Stomach (tissue), 9 donors: ENCODE measurements around the gene SLC29A3. TPM values are rescaled to one million over a fixed set of nuclear protein-coding genes. Genes with fewer than 3 reads are reported as not detected.

ENCODE experiments used
- DNase-seq, 2 donors: peaks; one replicate each; pipeline versions ENCODE4 v3.0.0 to v3.0.0-alpha.2; 2013 to 2019
- H3K27ac ChIP-seq, 5 donors: fragments of 200-600 bp in 4 of 5; sonication (generic) in 4 of 5; one replicate each; pipeline ENCODE4 v1.5.1; 2013 to 2019; ENCODE audit warnings: mild to moderate bottlenecking in 1 of 5, moderate library complexity in 1 of 5
- H3K27me3 ChIP-seq, 3 donors: fragments of 200-600 bp; sonication (generic); one replicate each; pipeline ENCODE4 v1.5.1; 2017 to 2019; ENCODE audit warnings: mixed run types in 1 of 3
- H3K36me3 ChIP-seq, 4 donors: fragments of 200-600 bp; sonication (generic); 1 replicate in 3 of 4; 2 replicates in 1 of 4; pipeline ENCODE4 v1.5.1; 2016 to 2019
- H3K4me1 ChIP-seq, 4 donors: fragments of 200-600 bp; sonication (generic); one replicate each; pipeline ENCODE4 v1.5.1; 2016 to 2019
- H3K4me3 ChIP-seq, 4 donors: fragments of 200-600 bp; sonication (generic) in 3 of 4; one replicate each; pipeline ENCODE4 v1.5.1; 2016 to 2019; ENCODE audit warnings: mild to moderate bottlenecking in 1 of 4
- H3K9me3 ChIP-seq, 4 donors: fragments of 200-600 bp; sonication (generic); one replicate each; pipeline ENCODE4 v1.5.1; 2016 to 2019
- CTCF ChIP-seq, 7 experiments: fragments of 450-650 bp in 4 of 7; fragments of 200-600 bp in 3 of 7; sonication (generic) in 3 of 7; IDR thresholded peaks; one replicate each; pipeline ENCODE4 v1.5.1; 2016 to 2019; ENCODE audit warnings: antibody characterized with exemption in 7 of 7, control low read depth in 2 of 7, mild to moderate bottlenecking in 1 of 7
- EP300 ChIP-seq: sonication (generic); formaldehyde crosslinking; IDR thresholded peaks from one replicate; pipeline ENCODE4 v1.6.1; 2017; ENCODE audit warnings: antibody characterized with exemption
- POLR2A ChIP-seq, 4 donors: fragments of 450-650 bp; IDR thresholded peaks; one replicate each; pipeline ENCODE4 v1.6.1; 2016; ENCODE audit warnings: antibody characterized with exemption in 4 of 4, control low read depth in 2 of 4, mild to moderate bottlenecking in 1 of 4, moderate library complexity in 1 of 4
- POLR2AphosphoS5 ChIP-seq, 3 donors: sonication (generic); formaldehyde crosslinking; IDR thresholded peaks; one replicate each; pipeline ENCODE4 v1.6.1; 2016; ENCODE audit warnings: antibody characterized with exemption in 3 of 3
- WGBS, 5 donors: extraction: QIAGEN DNeasy Blood & Tissue Kit in 3 of 5; methylation state at CpG; one replicate each; pipeline versions ENCODE4 v1.1.5 to v1.1.7; 2013 to 2018; 5-methylcytosine and 5-hydroxymethylcytosine counted together
- intact Hi-C: fragments of 100-400 bp; cut with DNase I; formaldehyde crosslinking; loops from one replicate; pipeline ENCODE4 v1.15.1; 2023; ENCODE audit warnings: low total_unique reads
- polyA plus RNA-seq, 3 donors: library from polyadenylated mRNA; stranded (reverse); fragments of 200-250 nt; gene quantifications; one replicate each; pipeline ENCODE4 v1.2.3, GENCODE V29; 2013
- total RNA-seq, 5 donors: library from RNA; depleted of rRNA; stranded (reverse); fragments of >200 nt; gene quantifications; one replicate each; pipeline versions ENCODE4 v1.1.0 to v1.2.3, GENCODE V29; 2014 to 2016
- donor health status: healthy with polysubstance abuse.
- donor health status: Bipolar disorder and iron deficiency.
- donor health status: healthy.

SLC29A3 gene
- total and polyA plus RNA-seq, 8 donors = 2.8 to 23.7 (median 4.2) TPM; not detected in 2

GRCh38 chr10:71308244-71308643 lies 10.8 kb upstream of the SLC29A3 start:
- TF ChIP-seq CTCF (IDR thresholded peaks at IDR 0.05) (no peak), EP300 (no peak), POLR2A (IDR thresholded peaks at IDR 0.05) (no peak), POLR2AphosphoS5 (IDR thresholded peaks at IDR 0.05) (no peak)

GRCh38 chr10:71308985-71309384 lies 10.1 kb upstream of the SLC29A3 start:
- H3K9me3 ChIP-seq = no peaks in the 10 kb centered on the region
- intact Hi-C loops = loop anchor here (5.0 kb wide), 1 partner anchor 393 kb away; no protein-coding TSS in a partner anchor
- H3K27ac ChIP-seq = no peak overlapping the region
- 63 to 72% (median 69%) methylated on average over 3 of the region's 3 CpGs for WGBS, 5 donors
- peaks cover 0 to 12% (median 9%) of the 10 kb centered on the region in 4 donors for H3K4me1 ChIP-seq
- H3K27me3 ChIP-seq = no peaks in the 10 kb centered on the region
- no peaks in the 10 kb centered on the region for H3K36me3 ChIP-seq
- TF ChIP-seq POLR2A (IDR thresholded peaks at IDR 0.05) (no peak), POLR2AphosphoS5 (IDR thresholded peaks at IDR 0.05) (no peak), EP300 (no peak), CTCF (IDR thresholded peaks at IDR 0.05) (no peak)
- no peak for DNase-seq
- H3K4me3 ChIP-seq = no peak overlapping the region

More at GRCh38 chr10:71308244-71308643, 10.8 kb upstream of the SLC29A3 start:
- H3K27ac ChIP-seq = no peak overlapping the region
- no peak for DNase-seq
- H3K9me3 ChIP-seq = no peaks in the 10 kb centered on the region
- no peak overlapping the region for H3K4me3 ChIP-seq
- intact Hi-C loops = loop anchor here (5.0 kb wide), 1 partner anchor 394 kb away; no protein-coding TSS in a partner anchor
- no peaks in the 10 kb centered on the region for H3K27me3 ChIP-seq
- no peaks in the 10 kb centered on the region for H3K36me3 ChIP-seq
- 72 to 83% (median 78%) methylated on average over 2 of the region's 2 CpGs for WGBS, 5 donors
- peaks cover 0 to 6% (median 2%) of the 10 kb centered on the region in 4 donors for H3K4me1 ChIP-seq

DNA sequence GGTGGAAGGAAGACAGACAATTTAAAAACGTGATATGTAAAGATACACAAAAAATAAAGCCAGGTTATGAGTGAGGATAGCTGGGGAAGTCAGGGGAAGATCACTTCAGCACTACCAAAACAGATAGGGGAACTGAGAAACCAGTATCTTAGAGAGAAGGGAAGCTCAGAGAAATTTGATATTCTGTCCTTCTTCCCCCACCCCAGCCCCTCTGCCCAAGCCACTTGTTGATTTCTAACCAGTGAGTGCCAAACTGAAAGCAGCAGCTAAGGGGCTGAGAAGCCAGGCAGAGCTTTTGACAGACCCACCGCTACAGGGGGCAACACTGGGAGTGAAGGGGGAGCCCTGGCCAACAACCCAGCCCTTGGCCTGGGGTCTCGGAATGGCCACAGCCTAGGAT lies 9.1 kb upstream of the SLC29A3 start:
- Histone ChIP-seq H3K4me1 (peaks cover 4 to 21% (median 13%) of the 10 kb centered on the region in 4 donors), H3K27me3 (no peaks in the 10 kb centered on the region), H3K4me3 (no peak overlapping the region), H3K27ac (no peak overlapping the region), H3K9me3 (no peaks in the 10 kb centered on the region), H3K36me3 (no peaks in the 10 kb centered on the region)
- 36 to 56% (median 45%) methylated on average over 3 of the region's 3 CpGs for WGBS, 5 donors
- TF ChIP-seq POLR2AphosphoS5 (IDR thresholded peaks at IDR 0.05) = no peak
- TF ChIP-seq EP300 = no peak
- TF ChIP-seq CTCF (IDR thresholded peaks at IDR 0.05) = no peak
- no peak for DNase-seq
- intact Hi-C loops = loop anchor here (5.0 kb wide), 2 partner anchors 262 to 392 kb away; no protein-coding TSS in a partner anchor

DNA sequence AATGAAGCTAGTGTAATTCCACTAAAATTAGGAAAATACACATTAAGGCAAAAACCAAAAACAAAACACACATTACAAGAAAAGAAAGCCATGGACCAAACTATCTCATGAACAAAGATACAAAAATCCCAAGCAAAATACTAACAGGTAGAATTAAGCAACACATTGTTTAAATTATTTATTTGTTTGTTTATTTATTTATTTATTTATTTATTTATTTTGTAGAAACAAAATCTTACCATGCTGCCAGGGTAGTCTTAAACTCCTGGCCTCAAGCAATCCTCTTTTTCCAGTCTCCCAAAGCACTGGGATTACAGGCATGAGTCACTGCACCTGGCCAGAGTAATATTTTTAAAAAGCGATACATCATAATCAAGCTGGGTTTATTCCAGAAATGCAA lies 6.8 kb upstream of the SLC29A3 start:
- H3K9me3 ChIP-seq = no peaks in the 10 kb centered on the region
- no peak for DNase-seq
- no peak for TF ChIP-seq POLR2A (IDR thresholded peaks at IDR 0.05)
- TF ChIP-seq POLR2AphosphoS5 (IDR thresholded peaks at IDR 0.05) = no peak
- TF ChIP-seq EP300 = no peak
- no peak for TF ChIP-seq CTCF (IDR thresholded peaks at IDR 0.05)
- no peak overlapping the region for H3K4me3 ChIP-seq
- intact Hi-C loops = loop anchor here (5.0 kb wide), 1 partner anchor 260 kb away; no protein-coding TSS in a partner anchor
- peaks cover 4 to 22% (median 13%) of the 10 kb centered on the region in 4 donors for H3K4me1 ChIP-seq
- H3K27me3 ChIP-seq = no peaks in the 10 kb centered on the region
- H3K27ac ChIP-seq = peak overlapping the region in 1 of 5 donors; percentile 76
- 76 to 80% (median 78%) methylated on average over 1 of the region's 1 CpG for WGBS, 5 donors
- H3K36me3 ChIP-seq = no peaks in the 10 kb centered on the region
